GM21381 (cell line): ENCODE data around the gene RBFOX1.

Source experiments
- ATAC-seq: cut with Tn5 transposase; IDR thresholded peaks from one replicate; pipeline ENCODE4 v1.9.1; 2021; ENCODE audit warnings: mild to moderate bottlenecking, moderate library complexity; ENCODE audit not compliant: unreplicated experiment

RBFOX1 gene

DNA sequence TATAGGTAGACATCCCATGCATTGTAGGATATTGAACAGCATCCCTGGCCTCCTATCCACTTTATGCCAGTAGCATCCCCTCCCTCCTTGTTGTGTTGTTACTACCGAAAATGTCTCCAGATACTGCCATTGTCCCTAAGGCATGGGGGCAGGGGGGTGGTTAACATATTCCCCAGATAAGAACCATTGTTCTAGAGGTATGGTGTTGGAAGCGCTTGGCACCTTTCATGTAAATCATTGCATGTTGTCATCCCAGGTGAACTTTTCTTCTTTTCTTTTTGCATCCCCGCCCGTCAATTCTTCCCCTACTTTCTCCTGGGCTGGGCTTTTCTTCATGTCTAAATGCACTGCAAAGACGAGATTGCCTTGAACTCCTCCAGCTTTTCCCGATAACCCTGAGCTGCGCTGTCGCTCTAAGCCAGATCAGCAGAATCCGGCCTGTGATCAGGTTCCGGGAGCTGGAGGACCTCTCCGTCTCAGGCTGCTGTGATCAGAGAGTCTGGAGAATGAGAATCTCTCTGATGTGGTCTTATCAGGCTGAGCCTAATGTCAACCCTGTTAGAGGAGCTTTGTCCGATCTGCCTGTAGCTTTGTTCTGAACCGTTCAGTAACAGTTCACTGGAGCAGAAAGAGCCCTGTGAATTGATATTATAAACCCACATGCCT, 76.2 kb downstream of the RBFOX1 start:
- ATAC-seq: no peak

DNA sequence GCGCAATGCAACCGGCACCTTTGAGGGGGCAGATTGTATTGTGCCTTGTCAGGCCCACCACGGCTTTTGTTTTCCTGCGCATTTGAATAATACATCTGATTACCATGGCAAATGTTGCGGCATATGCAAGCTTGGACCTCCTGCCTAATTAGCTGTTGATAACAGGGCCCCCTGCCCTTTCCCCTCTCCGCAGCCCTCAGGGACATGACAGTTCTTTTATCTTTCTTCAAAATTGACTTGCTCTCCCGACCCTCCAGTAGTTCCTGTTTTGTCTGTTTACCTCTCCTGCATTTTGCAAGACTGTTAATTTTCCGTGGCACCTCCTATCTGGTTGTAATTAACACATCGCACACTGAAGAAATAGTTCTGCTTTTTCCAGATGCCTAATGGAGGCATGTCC, 86.8 kb downstream of the RBFOX1 start:
- ATAC-seq: no peak

DNA sequence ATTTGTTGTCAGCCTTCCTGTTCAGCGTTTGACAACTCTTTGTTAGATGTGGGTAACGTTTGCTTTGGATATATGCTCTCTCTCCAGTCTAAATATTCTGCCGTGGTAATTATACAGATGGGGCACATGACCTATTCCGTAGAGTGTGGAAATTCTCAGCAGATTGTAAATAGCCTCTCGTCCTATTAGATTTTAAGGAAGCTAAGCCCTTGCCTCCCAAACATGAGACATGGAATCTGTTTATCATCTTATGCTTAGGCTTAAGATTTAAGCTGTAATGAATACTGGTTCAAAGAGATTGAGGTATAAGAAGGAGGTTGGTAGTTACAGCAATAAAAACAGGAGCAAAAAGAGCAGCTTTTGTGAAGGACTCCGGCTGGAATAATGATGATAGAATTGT, 87.4 kb downstream of the RBFOX1 start:
- no peak for ATAC-seq

GRCh38 chr16:7420843-7421242, 88.2 kb downstream of the RBFOX1 start:
- ATAC-seq: no peak

DNA sequence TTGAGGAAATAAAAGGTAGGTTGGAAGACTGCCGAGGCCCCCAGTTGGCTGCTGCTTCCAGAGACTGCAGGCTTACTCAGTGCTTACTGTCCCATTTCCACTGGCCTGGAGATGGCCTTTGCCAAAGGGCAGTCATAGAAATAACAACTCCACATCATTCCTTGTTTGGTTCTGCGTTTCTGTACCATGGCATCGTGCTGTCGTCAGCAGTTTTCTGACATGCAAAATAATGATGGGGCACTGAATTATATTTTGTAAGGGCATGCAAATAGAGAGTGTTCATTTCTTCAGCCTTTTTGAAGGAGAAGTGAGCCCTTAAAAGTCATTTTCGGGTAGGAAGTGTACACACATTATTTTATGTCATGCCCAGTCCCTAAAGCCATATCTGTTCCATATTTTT, 88.9 kb downstream of the RBFOX1 start:
- no peak for ATAC-seq

DNA sequence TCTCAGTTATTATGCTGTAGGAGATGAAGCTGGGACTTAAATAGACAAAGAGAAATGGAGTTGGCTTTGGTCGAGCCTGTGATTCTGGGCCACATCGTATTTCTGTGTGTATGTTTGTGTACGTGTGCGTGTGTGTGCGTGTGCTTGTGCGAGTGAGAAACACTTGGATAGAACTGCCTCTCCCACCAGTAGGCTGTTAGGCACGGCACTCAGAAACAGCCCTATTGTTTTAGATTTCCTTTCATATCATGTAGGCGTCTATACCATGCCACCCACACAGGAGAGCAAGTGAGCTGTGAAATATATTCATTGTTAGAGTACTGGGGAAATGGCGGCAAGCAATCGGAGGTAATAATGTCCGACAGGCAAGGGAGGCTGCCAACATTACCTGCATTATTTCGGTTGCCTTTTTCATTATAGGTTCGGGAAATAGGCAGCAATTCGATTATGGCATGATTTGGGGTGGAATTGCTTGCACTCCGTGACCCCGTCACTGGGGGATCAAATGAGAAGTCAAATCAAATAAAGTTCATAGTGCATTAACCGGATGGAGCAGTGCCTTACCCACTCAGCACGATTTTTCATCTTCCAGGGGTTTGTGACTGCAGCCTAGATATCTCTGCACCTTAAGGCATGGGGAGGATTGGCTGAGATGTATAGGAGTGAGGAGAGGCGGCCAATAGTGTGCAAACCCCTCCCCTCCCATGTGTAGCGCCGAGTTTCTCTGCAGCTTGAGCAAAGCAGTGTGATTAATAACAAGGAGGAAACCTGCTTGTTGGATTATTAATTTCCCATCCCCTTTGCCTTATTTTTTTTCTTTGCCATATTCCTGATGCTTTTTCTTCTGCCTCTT, 89.6 kb downstream of the RBFOX1 start:
- ATAC-seq: no peak

GRCh38 chr16:7423434-7424044, 90.9 kb downstream of the RBFOX1 start:
- no peak for ATAC-seq

GRCh38 chr16:7426161-7426560, 93.5 kb downstream of the RBFOX1 start:
- no peak for ATAC-seq

DNA sequence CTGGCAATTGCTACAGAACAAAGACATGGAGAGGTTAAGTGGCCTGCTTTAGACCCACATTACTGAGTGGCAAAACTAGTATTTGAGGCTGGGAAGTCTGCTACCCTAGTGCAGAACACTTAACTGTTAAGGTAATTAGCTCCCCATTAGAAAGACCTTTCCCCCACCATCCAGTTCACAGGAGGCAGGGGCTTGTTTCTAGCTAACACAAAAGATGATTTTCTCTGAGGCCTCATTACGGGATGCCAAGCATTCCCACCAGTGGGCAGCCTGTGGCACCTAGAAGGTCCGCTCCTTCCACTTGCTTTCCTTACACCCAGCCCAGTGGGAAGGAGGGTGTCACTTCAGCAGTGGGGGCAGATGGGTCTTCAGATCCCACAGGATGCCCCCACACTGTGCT, 99.1 kb downstream of the RBFOX1 start:
- ATAC-seq: no peak

DNA sequence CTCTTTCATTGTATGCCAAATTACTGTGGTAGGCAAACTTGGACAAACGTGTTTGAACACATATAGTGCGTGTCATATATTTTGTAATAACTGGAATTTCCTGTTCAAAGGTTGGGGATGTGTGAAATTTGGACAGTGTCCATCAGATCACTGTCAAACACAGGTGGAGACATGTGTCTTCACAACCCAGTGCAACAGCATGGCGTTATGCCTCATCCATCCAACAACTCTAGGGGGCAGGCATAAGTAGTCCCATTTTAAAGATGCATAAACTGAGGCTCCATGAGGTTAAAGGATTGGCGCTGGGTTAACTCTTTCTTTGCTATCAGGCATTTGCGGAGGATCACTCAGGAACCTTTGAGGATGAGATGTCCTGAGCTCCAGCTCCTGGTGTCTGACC, 103.7 kb downstream of the RBFOX1 start:
- ATAC-seq: no peak

DNA sequence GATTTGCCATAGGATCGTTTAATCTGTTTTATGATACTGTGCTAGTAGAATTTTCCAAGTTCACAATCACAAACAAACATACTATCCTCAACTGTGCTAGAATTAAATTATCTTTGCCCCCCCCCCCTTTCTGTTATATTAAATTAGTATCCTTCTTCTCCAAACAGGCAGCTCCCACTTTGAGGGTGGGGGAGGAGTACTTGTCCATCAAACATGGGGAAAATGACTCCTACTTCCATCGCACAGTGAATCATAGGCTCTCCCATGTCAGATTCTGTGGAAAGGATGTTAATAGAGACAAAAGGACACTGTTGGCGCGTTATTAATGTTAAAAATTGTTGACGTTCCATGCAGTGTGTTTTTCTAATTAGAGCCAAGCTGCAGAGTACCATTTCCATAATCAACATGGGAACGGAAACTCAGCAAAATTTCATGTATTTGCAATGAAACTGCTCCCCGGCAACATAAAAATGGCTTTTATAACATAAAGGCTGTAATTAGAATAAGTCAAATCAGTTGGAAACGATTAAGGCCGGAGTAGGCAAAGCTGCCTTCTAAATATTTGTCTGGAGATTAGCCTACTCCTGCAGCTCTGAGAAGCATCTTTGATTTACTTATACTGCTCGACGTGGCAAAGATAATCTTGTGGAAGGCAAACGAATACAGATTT, 104.6 kb downstream of the RBFOX1 start:
- no peak for ATAC-seq

DNA sequence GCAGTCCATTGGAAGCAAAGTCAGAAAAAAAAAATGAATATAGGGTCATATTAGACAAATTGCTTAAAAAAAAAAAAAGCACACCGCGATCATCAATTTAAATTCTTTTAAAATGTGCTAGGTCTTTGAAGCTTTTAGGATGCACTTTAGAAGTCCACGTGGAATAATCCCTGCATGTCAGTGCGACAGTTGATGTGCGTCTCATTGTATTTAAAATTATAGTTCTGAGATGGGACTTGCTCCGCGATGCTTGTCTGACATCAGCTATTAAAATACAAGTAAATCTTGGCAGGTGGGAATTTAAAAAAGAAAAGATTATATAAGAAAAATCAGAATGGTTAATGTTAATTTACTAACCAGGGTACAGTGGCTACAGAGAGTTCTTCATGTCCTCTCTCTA, 105.2 kb downstream of the RBFOX1 start:
- no peak for ATAC-seq

- ATAC-seq: no peak
Measured at GRCh38 chr16:7438601-7439000, 106.0 kb downstream of the RBFOX1 start.

- no peak for ATAC-seq
Measured at GRCh38 chr16:7439518-7439917, 106.9 kb downstream of the RBFOX1 start.

GRCh38 chr16:7440886-7441400, 108.3 kb downstream of the RBFOX1 start:
- ATAC-seq: no peak

DNA sequence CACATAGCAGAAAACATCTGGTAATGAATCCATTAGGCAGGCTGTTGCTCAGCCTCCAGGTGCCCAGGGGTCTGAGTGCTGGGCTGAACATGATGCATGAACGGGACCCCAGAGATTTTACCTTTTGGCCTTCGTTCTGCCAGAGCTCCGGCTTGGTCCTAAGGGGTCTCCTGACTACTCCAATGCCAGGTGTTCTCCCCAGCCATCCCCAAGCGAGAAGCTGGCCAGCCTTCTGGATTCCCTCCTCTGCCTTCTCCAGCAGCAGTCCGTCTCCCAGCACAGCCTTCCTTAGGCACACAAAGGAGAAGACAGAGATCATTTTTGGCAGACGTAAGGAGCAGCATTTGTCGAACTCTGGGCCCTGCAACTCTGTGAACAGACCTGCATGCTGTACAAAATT, 109.4 kb downstream of the RBFOX1 start:
- no peak for ATAC-seq

DNA sequence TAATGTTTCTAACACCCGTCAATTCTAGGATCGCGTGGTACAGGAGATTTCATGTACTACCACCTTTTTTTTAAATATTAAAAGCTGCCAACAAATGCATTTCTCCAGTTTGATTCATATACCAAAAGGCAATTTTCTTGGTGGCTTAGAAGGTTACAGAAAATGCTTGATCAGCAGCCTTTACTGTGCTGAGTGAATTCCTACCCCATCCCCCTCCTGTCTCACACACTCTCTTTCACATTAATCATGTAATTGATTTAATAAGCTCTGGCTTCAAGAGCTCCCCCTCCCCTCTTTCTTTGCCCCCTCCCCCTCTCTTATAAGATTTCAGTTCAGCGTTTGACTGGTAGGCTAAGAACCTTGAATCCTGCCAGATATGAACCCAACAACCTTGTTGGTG, 110.5 kb downstream of the RBFOX1 start:
- ATAC-seq: no peak

GRCh38 chr16:7443648-7444365, 111.2 kb downstream of the RBFOX1 start:
- no peak for ATAC-seq

DNA sequence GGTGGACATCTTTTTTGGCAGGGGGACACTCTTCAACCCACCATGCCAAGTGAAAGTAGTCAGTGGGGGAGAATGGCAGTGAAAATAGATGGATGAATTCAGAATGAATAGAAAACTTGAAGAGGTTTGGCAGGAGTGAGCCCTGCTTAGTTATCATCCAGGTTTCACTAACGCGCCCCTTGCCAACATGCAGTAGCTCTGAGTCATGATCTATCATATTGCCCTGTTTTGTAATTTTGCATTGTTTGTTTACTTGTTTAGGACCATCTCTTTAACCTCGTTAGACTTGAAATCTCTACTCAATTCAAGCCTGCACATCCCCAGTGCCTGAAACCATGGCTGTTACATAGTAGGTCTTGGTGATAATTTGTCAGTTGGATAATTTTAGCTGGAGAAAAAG, 116.7 kb downstream of the RBFOX1 start:
- ATAC-seq: no peak

- no peak for ATAC-seq
Measured at GRCh38 chr16:7449808-7450207, 117.2 kb downstream of the RBFOX1 start.

GRCh38 chr16:7450440-7450839, 117.8 kb downstream of the RBFOX1 start:
- no peak for ATAC-seq
